ENCODE measurements around the gene LGI2.

The LGI2 gene

GRCh38 chr4:25028851-25029250, 1.9 kb downstream of the LGI2 start:
- Histone ChIP-seq H2BK5ac (ENCODE audit: low read depth, low read length, poor library complexity, severe bottlenecking) (no peak overlapping the region), H4K91ac (ENCODE audit: low read length) (no peak overlapping the region), H3K9me3 (ENCODE audit: control insufficient read depth, low read length) (no peaks in the 10 kb centered on the region), H3K4me2 (ENCODE audit: low read length, poor library complexity, severe bottlenecking) (no peak overlapping the region), H2BK12ac (ENCODE audit: low read length in 2 of 2) (no peak overlapping the region), H3K36me3 (ENCODE audit: control insufficient read depth in 1 of 2, insufficient read depth in 2 of 2, low read depth in 1 of 2, low read length in 2 of 2) (peaks cover 0 to 14% of the 10 kb centered on the region in 2 experiments), H3K4me3 (ENCODE audit: insufficient read depth in 1 of 2, low read depth in 1 of 2, low read length in 2 of 2) (no peak overlapping the region), H3K27ac (ENCODE audit: low read length, poor library complexity, severe bottlenecking) (no peak overlapping the region), H3K23ac (ENCODE audit: low read length in 2 of 2) (no peak overlapping the region), H3K4me1 (ENCODE audit: control insufficient read depth, insufficient read depth, low read depth, low read length) (peaks cover 8% of the 10 kb centered on the region), H3K14ac (ENCODE audit: low read length in 2 of 2) (no peak overlapping the region), H2AK5ac (ENCODE audit: low read length, severe bottlenecking) (no peak overlapping the region), H3K79me1 (replicated peaks; ENCODE audit: low read length, poor library complexity, severe bottlenecking) (no peaks in the 10 kb centered on the region), H2BK15ac (ENCODE audit: low read depth, poor library complexity, severe bottlenecking) (no peak overlapping the region), H2BK120ac (ENCODE audit: low read depth, low read length) (no peak overlapping the region), H3K27me3 (ENCODE audit: control insufficient read depth in 1 of 2, insufficient read depth in 1 of 2, low read length in 2 of 2) (peaks cover 20 to 66% of the 10 kb centered on the region in 2 experiments), H3K18ac (ENCODE audit: low read depth in 1 of 2, low read length in 2 of 2) (no peak overlapping the region), H3K4ac (ENCODE audit: low read depth in 1 of 2, low read length in 2 of 2) (no peak overlapping the region), H4K8ac (ENCODE audit: low read length) (no peak overlapping the region), H2AFZ (ENCODE audit: low read depth, low read length) (no peak overlapping the region), H3K9ac (ENCODE audit: low read length) (no peak overlapping the region)
- WGBS: 100% methylated on average over 3 of the region's 3 CpGs
- DNase-seq: no peak

DNA sequence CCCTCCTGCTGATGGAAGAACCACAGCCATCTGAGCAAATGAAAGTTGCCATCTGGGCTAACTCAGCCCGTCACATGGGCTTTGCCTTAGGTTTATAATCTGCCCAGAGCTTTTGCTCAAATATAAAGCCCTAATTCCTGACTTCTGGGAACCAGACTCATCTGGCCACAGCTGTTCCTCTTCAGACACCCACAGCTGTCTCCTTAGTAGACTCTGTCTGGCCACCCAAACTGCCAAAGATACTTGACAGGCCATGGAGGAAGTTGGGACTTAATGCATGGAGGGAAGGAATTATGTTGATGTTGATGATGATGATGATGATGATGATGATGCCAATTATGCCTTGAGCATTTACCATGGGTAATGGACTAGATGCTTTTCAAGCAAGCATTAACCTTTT, 8.0 kb downstream of the LGI2 start:
- no peak overlapping the region for H2BK120ac ChIP-seq (ENCODE audit: low read depth, low read length)

GRCh38 chr4:25021216-25021615, 9.5 kb downstream of the LGI2 start:
- H3K4ac ChIP-seq (ENCODE audit: low read depth in 1 of 2, low read length in 2 of 2): no peak overlapping the region
- no peak overlapping the region for H3K9ac ChIP-seq (ENCODE audit: low read length)
- no peak overlapping the region for H3K27ac ChIP-seq (ENCODE audit: low read length, poor library complexity, severe bottlenecking)
- no peak overlapping the region for H2BK12ac ChIP-seq (ENCODE audit: low read length in 2 of 2)
- H3K4me1 ChIP-seq (ENCODE audit: control insufficient read depth, insufficient read depth, low read depth, low read length): no peaks in the 10 kb centered on the region
- H4K8ac ChIP-seq (ENCODE audit: low read length): no peak overlapping the region
- H2AK5ac ChIP-seq (ENCODE audit: low read length, severe bottlenecking): no peak overlapping the region
- WGBS: no CpG with 5 or more reads among the region's 2 CpGs
- no peaks in the 10 kb centered on the region for H3K9me3 ChIP-seq (ENCODE audit: control insufficient read depth, low read length)
- no peak overlapping the region for H3K23ac ChIP-seq (ENCODE audit: low read length in 2 of 2)
- DNase-seq: no peak
- no peak overlapping the region for H2AFZ ChIP-seq (ENCODE audit: low read depth, low read length)
- H3K4me2 ChIP-seq (ENCODE audit: low read length, poor library complexity, severe bottlenecking): no peak overlapping the region
- no peak overlapping the region for H3K14ac ChIP-seq (ENCODE audit: low read length in 2 of 2)
- no peak overlapping the region for H3K4me3 ChIP-seq (ENCODE audit: insufficient read depth in 1 of 2, low read depth in 1 of 2, low read length in 2 of 2)
- H3K36me3 ChIP-seq (ENCODE audit: control insufficient read depth in 1 of 2, insufficient read depth in 2 of 2, low read depth in 1 of 2, low read length in 2 of 2): peaks cover 0 to 36% of the 10 kb centered on the region in 2 experiments
- no peak overlapping the region for H2BK120ac ChIP-seq (ENCODE audit: low read depth, low read length)
- no peaks in the 10 kb centered on the region for H3K79me1 ChIP-seq (replicated peaks; ENCODE audit: low read length, poor library complexity, severe bottlenecking)
- no peak overlapping the region for H2BK5ac ChIP-seq (ENCODE audit: low read depth, low read length, poor library complexity, severe bottlenecking)
- peaks cover 0 to 30% of the 10 kb centered on the region in 2 experiments for H3K27me3 ChIP-seq (ENCODE audit: control insufficient read depth in 1 of 2, insufficient read depth in 1 of 2, low read length in 2 of 2)
- no peak overlapping the region for H3K18ac ChIP-seq (ENCODE audit: low read depth in 1 of 2, low read length in 2 of 2)
- H2BK15ac ChIP-seq (ENCODE audit: low read depth, poor library complexity, severe bottlenecking): no peak overlapping the region
- H4K91ac ChIP-seq (ENCODE audit: low read length): no peak overlapping the region

More for the DNA sequence above, 8.0 kb downstream of the LGI2 start:
- no peak overlapping the region for H3K4me2 ChIP-seq (ENCODE audit: low read length, poor library complexity, severe bottlenecking)
- H2BK12ac ChIP-seq (ENCODE audit: low read length in 2 of 2): no peak overlapping the region
- DNase-seq: no peak
- no peaks in the 10 kb centered on the region for H3K4me1 ChIP-seq (ENCODE audit: control insufficient read depth, insufficient read depth, low read depth, low read length)
- H2BK15ac ChIP-seq (ENCODE audit: low read depth, poor library complexity, severe bottlenecking): no peak overlapping the region
- no peak overlapping the region for H4K91ac ChIP-seq (ENCODE audit: low read length)
- H2AK5ac ChIP-seq (ENCODE audit: low read length, severe bottlenecking): no peak overlapping the region
- no peak overlapping the region for H3K27ac ChIP-seq (ENCODE audit: low read length, poor library complexity, severe bottlenecking)
- H3K4ac ChIP-seq (ENCODE audit: low read depth in 1 of 2, low read length in 2 of 2): no peak overlapping the region
- no peaks in the 10 kb centered on the region for H3K9me3 ChIP-seq (ENCODE audit: control insufficient read depth, low read length)
- H2BK5ac ChIP-seq (ENCODE audit: low read depth, low read length, poor library complexity, severe bottlenecking): no peak overlapping the region
- H3K9ac ChIP-seq (ENCODE audit: low read length): no peak overlapping the region
- H3K23ac ChIP-seq (ENCODE audit: low read length in 2 of 2): no peak overlapping the region
- no peak overlapping the region for H3K14ac ChIP-seq (ENCODE audit: low read length in 2 of 2)
- H3K36me3 ChIP-seq (ENCODE audit: control insufficient read depth in 1 of 2, insufficient read depth in 2 of 2, low read depth in 1 of 2, low read length in 2 of 2): peaks cover 0 to 36% of the 10 kb centered on the region in 2 experiments
- no peak overlapping the region for H4K8ac ChIP-seq (ENCODE audit: low read length)
- WGBS: 62% methylated on average over 1 of the region's 1 CpG
- no peaks in the 10 kb centered on the region for H3K79me1 ChIP-seq (replicated peaks; ENCODE audit: low read length, poor library complexity, severe bottlenecking)
- H3K27me3 ChIP-seq (ENCODE audit: control insufficient read depth in 1 of 2, insufficient read depth in 1 of 2, low read length in 2 of 2): peaks cover 0 to 38% of the 10 kb centered on the region in 2 experiments
- no peak overlapping the region for H3K4me3 ChIP-seq (ENCODE audit: insufficient read depth in 1 of 2, low read depth in 1 of 2, low read length in 2 of 2)
- H2AFZ ChIP-seq (ENCODE audit: low read depth, low read length): no peak overlapping the region
- H3K18ac ChIP-seq (ENCODE audit: low read depth in 1 of 2, low read length in 2 of 2): no peak overlapping the region

DNA sequence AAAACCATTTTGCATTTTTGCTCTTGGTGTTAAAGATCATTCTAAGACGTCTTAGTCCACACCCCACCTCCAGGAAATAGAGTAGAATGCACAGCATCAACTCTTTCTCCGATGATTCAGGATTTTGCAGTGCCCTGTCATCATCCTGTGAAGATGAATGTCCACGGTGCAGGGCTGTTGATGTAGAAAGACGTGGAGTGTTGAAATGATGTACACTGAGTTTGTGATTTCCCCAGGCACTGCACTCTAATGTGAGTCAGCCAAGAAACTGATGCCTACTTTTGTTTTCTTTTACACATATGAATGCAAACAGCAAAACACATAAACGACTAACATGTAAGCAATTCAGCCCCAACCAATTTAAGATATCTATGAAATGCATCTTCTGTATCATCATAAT, 10.5 kb downstream of the LGI2 start:
- Histone ChIP-seq H2BK5ac (ENCODE audit: low read depth, low read length, poor library complexity, severe bottlenecking) (no peak overlapping the region), H2BK12ac (ENCODE audit: low read length in 2 of 2) (no peak overlapping the region), H3K27me3 (ENCODE audit: control insufficient read depth in 1 of 2, insufficient read depth in 1 of 2, low read length in 2 of 2) (peaks cover 0 to 27% of the 10 kb centered on the region in 2 experiments), H2BK15ac (ENCODE audit: low read depth, poor library complexity, severe bottlenecking) (no peak overlapping the region), H3K79me1 (replicated peaks; ENCODE audit: low read length, poor library complexity, severe bottlenecking) (no peaks in the 10 kb centered on the region), H2AFZ (ENCODE audit: low read depth, low read length) (no peak overlapping the region), H3K23ac (ENCODE audit: low read length in 2 of 2) (no peak overlapping the region), H3K27ac (ENCODE audit: low read length, poor library complexity, severe bottlenecking) (no peak overlapping the region), H3K4ac (ENCODE audit: low read depth in 1 of 2, low read length in 2 of 2) (no peak overlapping the region), H4K91ac (ENCODE audit: low read length) (no peak overlapping the region), H3K9ac (ENCODE audit: low read length) (no peak overlapping the region), H2AK5ac (ENCODE audit: low read length, severe bottlenecking) (no peak overlapping the region), H3K14ac (ENCODE audit: low read length in 2 of 2) (no peak overlapping the region), H3K4me3 (ENCODE audit: insufficient read depth in 1 of 2, low read depth in 1 of 2, low read length in 2 of 2) (no peak overlapping the region), H3K36me3 (ENCODE audit: control insufficient read depth in 1 of 2, insufficient read depth in 2 of 2, low read depth in 1 of 2, low read length in 2 of 2) (peaks cover 0 to 29% of the 10 kb centered on the region in 2 experiments), H2BK120ac (ENCODE audit: low read depth, low read length) (no peak overlapping the region), H3K9me3 (ENCODE audit: control insufficient read depth, low read length) (no peaks in the 10 kb centered on the region), H3K4me1 (ENCODE audit: control insufficient read depth, insufficient read depth, low read depth, low read length) (no peaks in the 10 kb centered on the region), H3K4me2 (ENCODE audit: low read length, poor library complexity, severe bottlenecking) (no peak overlapping the region), H3K18ac (ENCODE audit: low read depth in 1 of 2, low read length in 2 of 2) (no peak overlapping the region), H4K8ac (ENCODE audit: low read length) (no peak overlapping the region)
- 32% methylated on average over 5 of the region's 5 CpGs for WGBS
- DNase-seq: peak; percentile 12
